ENCODE results near the gene KRTAP2-4.
"Not testable (repeated sequence)": the region's sequence is repeated elsewhere in the genome, so short reads cannot be mapped to it uniquely, and the experiment has no call there.

KRTAP2-4 gene

GRCh38 chr17:41049110-41049509 is 16.6 kb downstream of the KRTAP2-4 start:
- no peaks in the 10 kb centered on the region for H3K36me3 ChIP-seq (ENCODE audit: control insufficient read depth, insufficient read depth, low read length)
- no peak overlapping the region for H3K9ac ChIP-seq (ENCODE audit: low read depth, low read length)
- no peaks in the 10 kb centered on the region for H3K27me3 ChIP-seq (ENCODE audit: control insufficient read depth, insufficient read depth, low read length)
- no peaks in the 10 kb centered on the region for H3K9me3 ChIP-seq (ENCODE audit: control insufficient read depth, insufficient read depth, low read length)
- H3K4me3 ChIP-seq (ENCODE audit: low read depth, low read length): no peak overlapping the region
- H3K4me1 ChIP-seq (ENCODE audit: control insufficient read depth, insufficient read depth, low read length): no peaks in the 10 kb centered on the region

DNA sequence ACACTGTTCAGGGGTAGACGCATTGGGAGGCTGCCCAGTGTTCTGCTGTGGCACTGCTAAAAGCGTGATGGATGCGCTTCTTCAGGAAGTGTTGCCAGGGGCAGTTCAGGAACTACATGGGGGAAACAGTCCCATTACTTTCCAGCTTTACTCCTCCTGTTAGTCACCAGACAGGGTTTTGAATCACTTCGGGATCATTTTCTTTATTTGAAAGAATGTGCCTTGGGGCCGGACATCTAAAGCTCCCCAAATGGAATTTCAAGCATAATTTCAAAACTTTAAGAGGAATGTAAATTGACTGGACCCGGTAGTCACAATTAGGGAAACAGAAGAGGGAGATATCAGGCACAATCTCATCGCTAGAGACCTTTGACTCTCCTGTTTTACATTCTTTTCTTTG is 17.2 kb downstream of the KRTAP2-4 start:
- Histone ChIP-seq H3K9ac (ENCODE audit: low read depth, low read length) (no peak overlapping the region), H3K4me1 (ENCODE audit: control insufficient read depth, insufficient read depth, low read length) (no peaks in the 10 kb centered on the region), H3K9me3 (ENCODE audit: control insufficient read depth, insufficient read depth, low read length) (no peaks in the 10 kb centered on the region), H3K27me3 (ENCODE audit: control insufficient read depth, insufficient read depth, low read length) (no peaks in the 10 kb centered on the region), H3K4me3 (ENCODE audit: low read depth, low read length) (no peak overlapping the region), H3K36me3 (ENCODE audit: control insufficient read depth, insufficient read depth, low read length) (no peaks in the 10 kb centered on the region)

DNA sequence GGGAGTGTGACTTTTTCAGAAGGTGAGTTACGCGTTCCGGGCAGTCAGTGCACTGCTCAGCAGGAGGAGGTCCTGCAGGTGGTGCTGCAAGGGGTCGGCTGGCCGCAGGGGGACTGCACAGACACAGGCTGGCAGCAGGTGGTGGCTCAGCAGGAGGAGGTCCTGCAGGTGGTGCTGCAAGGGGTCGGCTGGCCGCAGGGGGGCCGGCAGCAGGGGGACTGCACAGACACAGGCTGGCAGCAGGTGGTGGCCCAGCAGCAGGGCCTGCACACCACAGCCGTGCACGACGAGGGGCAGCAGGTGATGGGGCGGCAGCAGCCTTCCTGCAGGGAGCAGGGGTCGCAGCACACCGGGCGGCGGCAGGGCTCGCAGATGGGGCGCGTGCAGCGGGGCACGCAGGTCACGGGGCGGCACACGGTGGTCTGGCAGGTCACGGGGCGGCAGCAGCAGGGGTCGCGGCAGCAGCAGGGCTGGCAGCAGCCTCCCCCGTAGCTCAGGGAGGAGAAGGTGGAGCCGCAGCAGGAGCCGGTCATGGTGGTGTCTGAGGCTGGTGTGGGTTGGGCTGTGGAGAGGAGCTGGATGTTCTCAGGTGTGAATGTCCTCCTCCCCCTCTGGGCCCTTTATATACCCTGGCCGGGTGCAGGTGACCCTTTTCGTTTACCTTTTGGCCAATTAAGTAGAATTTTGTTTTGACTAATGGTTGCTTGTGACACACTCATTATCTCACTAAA is 18.8 kb downstream of the KRTAP2-4 start, which contains the start of gene KRTAP2-1:
KRTAP2-1 (minus strand) TSS at position 582 of the 731 bp plus-strand sequence; CDS start at position 533, 49 bp downstream.
- H3K4me1 ChIP-seq (ENCODE audit: control insufficient read depth, insufficient read depth, low read length); H3K27me3 ChIP-seq (ENCODE audit: control insufficient read depth, insufficient read depth, low read length); H3K9ac ChIP-seq (ENCODE audit: low read depth, low read length); H3K36me3 ChIP-seq (ENCODE audit: control insufficient read depth, insufficient read depth, low read length); H3K4me3 ChIP-seq (ENCODE audit: low read depth, low read length); H3K9me3 ChIP-seq (ENCODE audit: control insufficient read depth, insufficient read depth, low read length): not testable (repeated sequence)

- no peak overlapping the region for H3K4me3 ChIP-seq (ENCODE audit: low read depth, low read length)
- H3K27me3 ChIP-seq (ENCODE audit: control insufficient read depth, insufficient read depth, low read length): no peaks in the 10 kb centered on the region
- H3K36me3 ChIP-seq (ENCODE audit: control insufficient read depth, insufficient read depth, low read length): no peaks in the 10 kb centered on the region
- H3K4me1 ChIP-seq (ENCODE audit: control insufficient read depth, insufficient read depth, low read length): peaks cover 11% of the 10 kb centered on the region
- no peaks in the 10 kb centered on the region for H3K9me3 ChIP-seq (ENCODE audit: control insufficient read depth, insufficient read depth, low read length)
- no peak overlapping the region for H3K9ac ChIP-seq (ENCODE audit: low read depth, low read length)
These were observed 22.7 kb downstream of the KRTAP2-4 start for GRCh38 chr17:41042953-41043352.

DNA sequence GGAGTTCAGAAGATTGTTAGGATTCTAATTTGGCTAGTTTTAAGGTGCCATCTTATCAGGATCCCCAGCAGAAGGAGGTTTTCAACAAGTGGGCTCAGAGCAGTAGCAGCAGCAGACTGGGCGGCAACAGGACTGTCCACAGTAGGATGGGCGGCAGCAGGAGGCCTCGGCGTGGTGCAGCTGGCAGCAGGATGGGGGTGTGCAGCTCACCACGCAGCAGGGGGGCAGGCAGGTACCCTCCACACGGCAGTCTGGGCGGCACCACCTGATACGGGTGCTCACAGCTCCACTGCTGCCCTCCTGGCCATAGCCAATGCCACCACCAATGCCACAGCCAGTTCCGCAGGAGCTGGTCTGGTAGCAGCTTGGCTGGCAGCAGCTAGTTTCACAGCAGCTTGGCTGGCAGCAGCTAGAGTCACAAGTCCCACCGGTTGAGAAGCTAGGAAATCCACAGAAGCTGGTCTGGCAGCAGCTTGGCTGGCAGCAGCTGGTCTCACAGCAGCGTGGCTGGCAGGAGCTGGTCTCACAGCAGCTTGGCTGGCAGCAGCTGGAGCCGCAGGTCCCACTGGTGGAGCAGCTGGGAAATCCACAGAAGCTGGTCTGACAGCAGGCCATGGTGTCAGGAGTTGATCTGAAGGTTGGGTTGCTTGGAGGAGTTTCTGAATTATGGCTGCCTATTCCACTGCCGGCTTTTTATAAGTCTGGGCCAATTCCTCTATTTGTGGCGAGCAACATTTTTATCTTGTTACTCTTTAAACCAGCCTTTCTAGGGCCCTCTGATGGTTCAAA is 24.7 kb downstream of the KRTAP2-4 start, which contains the start of gene KRTAP1-1:
KRTAP1-1 (minus strand) TSS at position 668 of the 789 bp plus-strand sequence; CDS start at position 615, 53 bp downstream.
- H3K9ac ChIP-seq (ENCODE audit: low read depth, low read length); H3K27me3 ChIP-seq (ENCODE audit: control insufficient read depth, insufficient read depth, low read length); H3K9me3 ChIP-seq (ENCODE audit: control insufficient read depth, insufficient read depth, low read length); H3K36me3 ChIP-seq (ENCODE audit: control insufficient read depth, insufficient read depth, low read length); H3K4me3 ChIP-seq (ENCODE audit: low read depth, low read length): not testable (repeated sequence)
- peaks cover 11% of the 10 kb centered on the region for H3K4me1 ChIP-seq (ENCODE audit: control insufficient read depth, insufficient read depth, low read length)

- H3K36me3 ChIP-seq (ENCODE audit: control insufficient read depth, insufficient read depth, low read length): no peaks in the 10 kb centered on the region
- H3K9me3 ChIP-seq (ENCODE audit: control insufficient read depth, insufficient read depth, low read length): no peaks in the 10 kb centered on the region
- peaks cover 11% of the 10 kb centered on the region for H3K4me1 ChIP-seq (ENCODE audit: control insufficient read depth, insufficient read depth, low read length)
- no peak overlapping the region for H3K9ac ChIP-seq (ENCODE audit: low read depth, low read length)
- H3K27me3 ChIP-seq (ENCODE audit: control insufficient read depth, insufficient read depth, low read length): no peaks in the 10 kb centered on the region
- no peak overlapping the region for H3K4me3 ChIP-seq (ENCODE audit: low read depth, low read length)
These were observed 27.8 kb downstream of the KRTAP2-4 start for GRCh38 chr17:41037853-41038350.

GRCh38 chr17:41034346-41034935 is 31.2 kb downstream of the KRTAP2-4 start, which contains the start of gene KRTAP1-3:
Gene KRTAP1-3, minus strand, starts transcription at chr17:41034874. Its CDS starts 53 bp downstream, at chr17:41034821.
- H3K27me3 ChIP-seq (ENCODE audit: control insufficient read depth, insufficient read depth, low read length); H3K9me3 ChIP-seq (ENCODE audit: control insufficient read depth, insufficient read depth, low read length): not testable (repeated sequence)
- H3K4me1 ChIP-seq (ENCODE audit: control insufficient read depth, insufficient read depth, low read length): peaks cover 10% of the 10 kb centered on the region

DNA sequence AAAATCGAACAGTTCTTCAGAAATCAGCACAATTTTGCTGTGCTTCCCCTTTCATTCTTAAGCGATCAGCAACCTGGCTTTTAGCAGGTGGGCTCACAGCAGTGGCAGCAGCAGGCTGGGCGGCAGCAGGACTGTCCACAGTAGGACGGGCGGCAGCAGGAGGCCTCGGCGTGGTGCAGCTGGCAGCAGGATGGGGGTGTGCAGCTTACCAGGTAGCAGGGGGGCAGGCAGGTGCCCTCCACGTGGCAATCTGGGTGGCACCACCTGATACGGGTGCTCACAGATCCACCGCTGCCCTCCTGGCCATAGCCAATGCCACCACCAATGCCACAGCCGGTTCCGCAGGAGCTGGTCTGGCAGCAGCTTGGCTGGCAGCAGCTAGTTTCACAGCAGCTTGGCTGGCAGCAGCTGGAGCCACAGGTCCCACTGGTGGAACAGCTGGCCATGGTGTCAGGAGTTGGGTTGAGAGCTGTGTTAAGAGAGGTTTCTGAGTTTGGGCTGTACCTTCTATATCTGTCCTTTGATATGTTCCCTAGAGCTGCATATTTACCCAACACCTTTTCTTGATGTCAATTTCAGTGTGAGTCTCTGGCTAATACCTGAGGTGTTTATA is 35.9 kb downstream of the KRTAP2-4 start, which contains the start of gene KRTAP1-4:
KRTAP1-4 (minus strand) TSS at position 563 of the 613 bp plus-strand sequence; CDS start at position 446, 117 bp downstream.
- Histone ChIP-seq H3K36me3 (ENCODE audit: control insufficient read depth, insufficient read depth, low read length) (no peaks in the 10 kb centered on the region), H3K4me1 (ENCODE audit: control insufficient read depth, insufficient read depth, low read length) (no peaks in the 10 kb centered on the region), H3K27me3 (ENCODE audit: control insufficient read depth, insufficient read depth, low read length) (no peaks in the 10 kb centered on the region), H3K9me3 (ENCODE audit: control insufficient read depth, insufficient read depth, low read length) (no peaks in the 10 kb centered on the region), H3K9ac (ENCODE audit: low read depth, low read length) (no peak within 1 kb of the TSS), H3K4me3 (ENCODE audit: low read depth, low read length) (no peak within 1 kb of the TSS)

More at GRCh38 chr17:41034346-41034935, 31.2 kb downstream of the KRTAP2-4 start, which contains the start of gene KRTAP1-3:
- H3K4me3 ChIP-seq (ENCODE audit: low read depth, low read length); H3K36me3 ChIP-seq (ENCODE audit: control insufficient read depth, insufficient read depth, low read length); H3K9ac ChIP-seq (ENCODE audit: low read depth, low read length): not testable (repeated sequence)

- Histone ChIP-seq H3K4me3 (ENCODE audit: low read depth, low read length) (no peak within 1 kb of the TSS), H3K27me3 (ENCODE audit: control insufficient read depth, insufficient read depth, low read length) (no peaks in the 10 kb centered on the region), H3K9ac (ENCODE audit: low read depth, low read length) (no peak within 1 kb of the TSS), H3K36me3 (ENCODE audit: control insufficient read depth, insufficient read depth, low read length) (no peaks in the 10 kb centered on the region), H3K4me1 (ENCODE audit: control insufficient read depth, insufficient read depth, low read length) (no peaks in the 10 kb centered on the region), H3K9me3 (ENCODE audit: control insufficient read depth, insufficient read depth, low read length) (no peaks in the 10 kb centered on the region)
These were observed 38.8 kb downstream of the KRTAP2-4 start, which contains the start of gene KRTAP1-5 for GRCh38 chr17:41026715-41027471. Gene KRTAP1-5, minus strand, starts transcription at chr17:41027208. Its CDS starts 53 bp downstream, at chr17:41027155.

DNA sequence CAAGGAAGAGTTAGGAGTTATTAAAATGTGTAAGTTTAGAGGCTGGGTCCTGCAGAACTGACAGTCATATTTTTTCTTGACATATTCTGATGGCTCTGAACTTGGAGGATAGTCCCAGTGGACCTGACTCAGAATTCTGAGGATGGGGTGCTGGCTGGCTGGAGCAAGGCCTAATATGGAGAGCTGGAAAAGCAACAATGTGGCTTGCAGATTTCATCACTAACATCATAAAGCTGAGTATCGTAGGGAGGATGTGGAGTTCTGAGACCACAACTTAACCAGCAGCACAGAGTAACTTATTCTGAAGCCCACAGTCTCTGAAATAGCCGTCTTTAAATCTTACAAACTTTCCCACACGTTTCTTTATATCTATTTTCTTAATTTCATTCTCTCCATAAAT is 41.0 kb downstream of the KRTAP2-4 start:
- H3K9ac ChIP-seq (ENCODE audit: low read depth, low read length): no peak overlapping the region
- H3K4me3 ChIP-seq (ENCODE audit: low read depth, low read length): no peak overlapping the region
- no peaks in the 10 kb centered on the region for H3K27me3 ChIP-seq (ENCODE audit: control insufficient read depth, insufficient read depth, low read length)
- H3K9me3 ChIP-seq (ENCODE audit: control insufficient read depth, insufficient read depth, low read length): no peaks in the 10 kb centered on the region
- H3K4me1 ChIP-seq (ENCODE audit: control insufficient read depth, insufficient read depth, low read length): no peaks in the 10 kb centered on the region
- H3K36me3 ChIP-seq (ENCODE audit: control insufficient read depth, insufficient read depth, low read length): no peaks in the 10 kb centered on the region

All from iPS-15b (cell line).